Breast epithelium (tissue), 4 donors: ENCODE data around the gene SCAMP5. TPM values are rescaled to one million over a fixed set of nuclear protein-coding genes. Genes with fewer than 3 reads are reported as not detected.

Experiments used
- DNase-seq, 2 donors: peaks; one replicate each; pipeline ENCODE4 v3.0.0-alpha.2; 2019; ENCODE audit warnings: low spot score in 2 of 2
- H3K27ac ChIP-seq, 2 donors: fragments of 200-600 bp; sonication (generic) in 1 of 2; one replicate each; pipeline ENCODE4 v1.5.1; 2016 to 2019; ENCODE audit warnings: mild to moderate bottlenecking in 1 of 2
- H3K27me3 ChIP-seq, 2 donors: fragments of 200-600 bp; sonication (generic) in 1 of 2; one replicate each; pipeline versions ENCODE4 v1.5.1 to v1.6.0; 2017 to 2019; ENCODE audit warnings: control low read depth in 1 of 2, mild to moderate bottlenecking in 1 of 2
- H3K36me3 ChIP-seq: fragments of 200-600 bp; one replicate; pipeline ENCODE4 v1.5.1; 2019
- H3K4me1 ChIP-seq, 2 donors: fragments of 200-600 bp; sonication (generic); one replicate each; pipeline ENCODE4 v1.5.1; 2016 to 2019; ENCODE audit warnings: control low read depth in 1 of 2
- H3K4me3 ChIP-seq, 3 donors: fragments of 200-600 bp; sonication (generic); 1 replicate in 2 of 3; 2 replicates in 1 of 3; pipeline ENCODE4 v1.5.1; 2016 to 2019; ENCODE audit warnings: mild to moderate bottlenecking in 3 of 3, moderate library complexity in 2 of 3
- H3K9me3 ChIP-seq, 2 donors: fragments of 200-600 bp; sonication (generic) in 1 of 2; one replicate each; pipeline ENCODE4 v1.5.1; 2016 to 2019; ENCODE audit warnings: control low read depth in 1 of 2
- CTCF ChIP-seq, 3 donors: fragments of 450-650 bp; IDR thresholded peaks; one replicate each; pipeline ENCODE4 v1.5.1; 2016 to 2017; ENCODE audit warnings: antibody characterized with exemption in 3 of 3, mild to moderate bottlenecking in 3 of 3, moderate library complexity in 3 of 3
- POLR2A ChIP-seq: fragments of 450-650 bp; IDR thresholded peaks from one replicate; pipeline ENCODE4 v1.6.1; 2016; ENCODE audit warnings: antibody characterized with exemption, mild to moderate bottlenecking, moderate library complexity
- POLR2AphosphoS5 ChIP-seq, 3 donors: sonication (generic); formaldehyde crosslinking; IDR thresholded peaks; one replicate each; pipeline ENCODE4 v1.6.1; 2017; ENCODE audit warnings: antibody characterized with exemption in 3 of 3
- intact Hi-C: fragments of 100-400 bp; cut with DNase I; formaldehyde crosslinking; loops from one replicate; pipeline ENCODE4 v1.15.1; 2023; ENCODE audit warnings: low total_unique reads
- total RNA-seq, 3 donors: library from RNA; depleted of rRNA; stranded (reverse); fragments of >200 nt; gene quantifications; one replicate each; pipeline ENCODE4 v1.1.0, GENCODE V29; 2016

SCAMP5 gene
- total RNA-seq, 3 donors from 2014 or later = 2.2 to 7.5 (median 4.5) TPM

- DNase-seq = peak in 1 of 2 donors; percentile 60
- peak overlapping the region in 1 of 3 donors; percentile 48 for H3K4me3 ChIP-seq
- peak in 1 of 3 donors; percentile 62 for TF ChIP-seq POLR2AphosphoS5 (IDR thresholded peaks at IDR 0.05)
- peak in 1 of 3 donors; percentile 42 for TF ChIP-seq CTCF (IDR thresholded peaks at IDR 0.05)
- TF ChIP-seq POLR2A = no peak
- no peaks in the 10 kb centered on the region for H3K36me3 ChIP-seq
- no peaks in the 10 kb centered on the region for H3K9me3 ChIP-seq
- peak overlapping the region; percentile 86 to 92 for H3K27ac ChIP-seq
- intact Hi-C loops = no loop called here
- H3K27me3 ChIP-seq = no peaks in the 10 kb centered on the region
- H3K4me1 ChIP-seq = peaks cover 13 to 31% of the 10 kb centered on the region in 2 donors
These were observed 47.6 kb downstream of the SCAMP5 start for GRCh38 chr15:75042730-75043508.

- DNase-seq = peak; percentile 77 to 92
- peaks cover 13 to 31% of the 10 kb centered on the region in 2 donors for H3K4me1 ChIP-seq
- no peaks in the 10 kb centered on the region for H3K9me3 ChIP-seq
- intact Hi-C loops = no loop called here
- H3K4me3 ChIP-seq = peak overlapping the region in 2 of 3 donors; percentile 24 to 48
- H3K36me3 ChIP-seq = no peaks in the 10 kb centered on the region
- H3K27me3 ChIP-seq = no peaks in the 10 kb centered on the region
- TF ChIP-seq POLR2A (no peak), POLR2AphosphoS5 (IDR thresholded peaks at IDR 0.05) (peak; percentile 61 to 68 (median 66)), CTCF (IDR thresholded peaks at IDR 0.05) (peak in 2 of 3 donors; percentile 28 to 58)
- peak overlapping the region; percentile 86 to 92 for H3K27ac ChIP-seq
These were observed 48.3 kb downstream of the SCAMP5 start for GRCh38 chr15:75043509-75044257.

- H3K36me3 ChIP-seq = no peaks in the 10 kb centered on the region
- no peaks in the 10 kb centered on the region for H3K27me3 ChIP-seq
- H3K9me3 ChIP-seq = no peaks in the 10 kb centered on the region
- peak overlapping the region; percentile 86 to 92 for H3K27ac ChIP-seq
- peak overlapping the region in 2 of 3 donors; percentile 24 to 48 for H3K4me3 ChIP-seq
- no peak for DNase-seq
- no peak for TF ChIP-seq POLR2AphosphoS5 (IDR thresholded peaks at IDR 0.05)
- no peak for TF ChIP-seq CTCF (IDR thresholded peaks at IDR 0.05)
- TF ChIP-seq POLR2A = no peak
- peaks cover 13 to 31% of the 10 kb centered on the region in 2 donors for H3K4me1 ChIP-seq
- intact Hi-C loops = no loop called here
These were observed 49.0 kb downstream of the SCAMP5 start for GRCh38 chr15:75044258-75044878.

GRCh38 chr15:75045332-75046015 lies 50.1 kb downstream of the SCAMP5 start:
- H3K27ac ChIP-seq = peak overlapping the region in 1 of 2 donors; percentile 92
- H3K4me3 ChIP-seq = no peak overlapping the region
- TF ChIP-seq CTCF (IDR thresholded peaks at IDR 0.05) (no peak), POLR2A (no peak), POLR2AphosphoS5 (IDR thresholded peaks at IDR 0.05) (no peak)
- intact Hi-C loops = no loop called here
- peaks cover 13 to 31% of the 10 kb centered on the region in 2 donors for H3K4me1 ChIP-seq
- DNase-seq = no peak
- H3K9me3 ChIP-seq = no peaks in the 10 kb centered on the region
- H3K36me3 ChIP-seq = no peaks in the 10 kb centered on the region
- no peaks in the 10 kb centered on the region for H3K27me3 ChIP-seq
